Bronchial epithelial cell (primary cell): ENCODE measurements around the gene MYO1E. TPM values are rescaled to one million over a fixed set of nuclear protein-coding genes. Genes with fewer than 3 reads are reported as not detected.

Experiments used
- DNase-seq: peaks from one replicate; pipeline ENCODE4 v3.0.0-alpha.2; 2010; ENCODE audit warnings: low read depth
- FAIRE-seq: peaks from 2 replicates; lab custom pipeline; 2011; peaks lifted over from hg19 to GRCh38; lab: Jason Lieb, UNC
- H3K27me3 ChIP-seq: 2 replicates; pipeline ENCODE4 v1.5.1; 2011; ENCODE audit warnings: low read length; ENCODE audit not compliant: control insufficient read depth, insufficient read depth
- H3K36me3 ChIP-seq: 2 replicates; pipeline ENCODE4 v1.5.1; 2011; ENCODE audit warnings: low read length; ENCODE audit not compliant: control insufficient read depth, insufficient read depth
- H3K4me3 ChIP-seq: 2 replicates; pipeline ENCODE4 v1.5.1; 2011; ENCODE audit warnings: mild to moderate bottlenecking, low read depth, low read length, control low read depth
- CTCF ChIP-seq: IDR thresholded peaks from 2 replicates; pipeline ENCODE4 v1.5.1; 2011; ENCODE audit warnings: mild to moderate bottlenecking, moderate library complexity, low read length, control low read depth, inconsistent platforms; ENCODE audit not compliant: insufficient read depth, severe bottlenecking
- total RNA-seq: library from RNA; depleted of rRNA; stranded (reverse); fragments of >200 nt; gene quantifications from 2 replicates; pipeline ENCODE4 v1.2.1, GENCODE V29; 2014

MYO1E gene
- total RNA-seq, 1 donor from 2014 or later = 71.9 TPM

- DNase-seq (no peak), FAIRE-seq (no peak)
- Histone ChIP-seq H3K36me3 (no peaks in the 10 kb centered on the region), H3K27me3 (peaks cover 9% of the 10 kb centered on the region), H3K4me3 (no peak overlapping the region)
- no peak for TF ChIP-seq CTCF
These were observed 40.9 kb upstream of the MYO1E start for GRCh38 chr15:59413577-59413976.

- no peak overlapping the region for H3K4me3 ChIP-seq
- peaks cover 2% of the 10 kb centered on the region for H3K27me3 ChIP-seq
- no peaks in the 10 kb centered on the region for H3K36me3 ChIP-seq
- no peak for TF ChIP-seq CTCF
- FAIRE-seq = no peak
- peak; percentile 5 for DNase-seq
These were observed 37.8 kb upstream of the MYO1E start for GRCh38 chr15:59410391-59410896.

- Histone ChIP-seq H3K36me3 (no peaks in the 10 kb centered on the region), H3K4me3 (no peak overlapping the region)
These were observed 35.3 kb upstream of the MYO1E start for GRCh38 chr15:59407946-59408345.

GRCh38 chr15:59406446-59406845 lies 33.8 kb upstream of the MYO1E start:
- H3K4me3 ChIP-seq = no peak overlapping the region
- no peak for TF ChIP-seq CTCF
- H3K27me3 ChIP-seq = no peaks in the 10 kb centered on the region
- DNase-seq (no peak), FAIRE-seq (no peak)
- no peaks in the 10 kb centered on the region for H3K36me3 ChIP-seq

More at GRCh38 chr15:59407946-59408345, 35.3 kb upstream of the MYO1E start:
- no peak for TF ChIP-seq CTCF
- FAIRE-seq (no peak), DNase-seq (no peak)
- no peaks in the 10 kb centered on the region for H3K27me3 ChIP-seq

GRCh38 chr15:59405079-59405478 lies 32.4 kb upstream of the MYO1E start:
- DNase-seq = no peak
- no peak for TF ChIP-seq CTCF
- no peak for FAIRE-seq

More at GRCh38 chr15:59405079-59405478, 32.4 kb upstream of the MYO1E start:
- H3K36me3 ChIP-seq = no peaks in the 10 kb centered on the region
- no peak overlapping the region for H3K4me3 ChIP-seq
- no peaks in the 10 kb centered on the region for H3K27me3 ChIP-seq
